ENCODE measurements around the gene CAMK2D.
A peak's percentile ranks its signal among the peaks of the same experiment; 100 is the strongest.

Gene CAMK2D

GRCh38 chr4:113762186-113763028, 869 bp upstream of the CAMK2D start:
- DNase-seq: peak; percentile 92

DNA sequence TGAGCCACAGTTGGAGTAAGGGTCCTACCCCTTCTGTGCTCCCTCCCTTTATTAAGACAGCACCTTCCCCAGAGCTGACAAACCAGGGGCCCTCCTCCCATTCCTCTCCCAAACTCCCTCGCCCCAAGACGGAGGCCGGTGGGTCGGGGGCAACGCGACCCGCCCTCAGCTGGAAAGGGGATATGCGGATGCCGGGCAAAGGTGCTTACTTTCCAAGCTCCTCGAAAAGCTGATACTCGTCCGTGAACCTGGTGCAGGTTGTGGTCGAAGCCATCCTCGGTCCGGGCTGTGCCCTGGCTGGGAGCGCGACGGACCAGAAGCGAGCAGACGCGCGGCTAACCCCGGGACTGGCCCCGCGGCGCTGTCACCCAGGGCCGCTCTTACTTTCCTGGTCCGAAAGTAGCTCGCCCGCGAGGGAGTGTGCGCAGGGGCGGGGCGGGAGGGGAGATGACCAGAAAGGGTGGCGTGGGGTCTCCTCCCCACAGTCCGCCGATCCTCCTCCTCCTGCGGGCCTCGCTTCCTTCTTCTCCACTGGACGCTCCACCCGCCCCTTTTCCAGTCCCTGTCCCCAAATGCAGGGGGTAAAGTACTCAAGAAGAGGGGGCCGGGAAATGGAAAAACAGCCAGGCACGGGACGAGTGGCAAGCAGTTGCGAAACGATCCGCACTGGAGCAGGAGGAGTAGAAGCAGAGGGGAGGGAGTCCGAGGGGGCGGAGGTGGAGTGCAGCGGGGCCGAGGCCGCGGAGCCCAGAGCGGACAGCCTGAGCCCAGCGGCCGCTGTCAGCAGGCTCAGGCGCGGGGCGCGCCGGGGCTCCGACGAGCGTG, 531 bp downstream of the CAMK2D start:
- DNase-seq: no peak

- no peak for DNase-seq
Observed at GRCh38 chr4:113760094-113760794, 1.3 kb downstream of the CAMK2D start.

DNA sequence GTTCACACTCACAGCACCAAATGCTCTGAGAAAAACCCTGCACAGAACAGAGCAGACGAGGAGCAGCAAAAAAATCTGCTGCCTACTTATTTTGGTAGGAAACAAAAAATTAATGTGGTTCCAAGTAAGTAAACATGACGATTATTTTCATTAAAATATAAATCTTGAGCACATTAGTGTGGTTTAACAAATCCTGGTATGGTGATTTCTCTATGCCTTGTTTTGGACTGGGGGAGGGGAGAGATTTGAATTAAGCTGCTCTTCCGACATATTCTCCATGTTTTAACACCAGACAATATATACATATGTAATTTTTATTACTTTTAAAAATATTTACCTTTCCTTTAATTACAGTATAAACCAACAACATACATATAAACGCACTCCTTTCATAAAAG, 1.8 kb downstream of the CAMK2D start:
- no peak for DNase-seq

DNA sequence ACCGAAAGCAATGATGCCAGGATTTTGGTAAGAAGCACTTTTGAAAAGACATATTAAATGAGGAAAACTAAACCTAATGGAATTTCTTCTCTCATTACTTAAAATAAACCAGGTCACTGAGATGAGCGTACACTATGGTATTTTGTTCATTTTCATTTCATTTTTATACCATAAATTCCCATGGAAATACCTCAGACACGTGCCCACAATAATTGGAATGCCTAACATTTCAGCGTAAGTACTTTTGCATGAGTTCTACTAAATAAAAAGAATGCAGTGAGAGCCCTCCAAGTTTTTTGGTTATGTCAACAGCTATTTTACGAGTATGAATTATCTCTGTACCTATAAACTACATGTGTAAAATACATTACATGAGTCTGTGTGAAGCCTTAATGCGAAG, 3.2 kb downstream of the CAMK2D start:
- DNase-seq: no peak

- no peak for DNase-seq
Observed at GRCh38 chr4:113757486-113757885, 4.1 kb downstream of the CAMK2D start.

DNA sequence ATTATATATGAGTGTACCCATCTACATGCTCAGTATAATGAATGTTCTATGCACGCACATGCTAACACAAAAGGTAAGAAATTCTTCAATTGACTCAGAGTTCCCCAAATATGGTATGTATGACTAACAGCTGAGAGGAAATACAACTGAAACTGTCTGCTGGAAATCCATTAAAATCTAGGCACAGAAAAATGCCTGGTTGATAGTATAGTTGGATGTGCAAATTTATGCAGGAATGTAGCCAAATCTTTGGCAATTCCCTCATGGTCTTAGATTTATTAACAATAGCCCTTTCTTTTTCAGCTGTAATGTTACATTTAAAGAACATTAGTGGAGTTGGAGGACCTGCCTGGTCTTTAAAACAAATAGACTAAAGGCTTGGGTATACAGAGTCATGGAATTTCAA, 5.5 kb downstream of the CAMK2D start:
- DNase-seq: no peak

DNA sequence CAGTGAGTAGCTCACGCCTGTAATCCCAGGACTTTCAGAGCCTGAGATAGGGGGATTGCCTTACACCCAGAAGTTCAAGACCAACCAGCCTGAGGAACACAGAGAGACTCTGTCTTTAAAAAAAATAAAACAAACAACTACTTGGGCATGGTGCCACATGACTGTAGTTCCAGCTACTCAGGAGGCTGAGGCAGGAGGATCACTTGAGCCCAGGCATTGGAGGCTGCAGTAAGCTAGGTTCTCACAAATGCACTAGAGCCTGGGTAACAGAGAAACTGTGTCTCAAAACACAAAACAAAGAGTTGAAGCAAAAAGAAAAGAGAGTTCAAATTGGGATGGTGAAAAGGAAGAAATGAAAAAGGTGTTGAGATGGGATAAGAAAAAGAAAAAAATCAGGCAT, 10.8 kb downstream of the CAMK2D start:
- DNase-seq: no peak

DNA sequence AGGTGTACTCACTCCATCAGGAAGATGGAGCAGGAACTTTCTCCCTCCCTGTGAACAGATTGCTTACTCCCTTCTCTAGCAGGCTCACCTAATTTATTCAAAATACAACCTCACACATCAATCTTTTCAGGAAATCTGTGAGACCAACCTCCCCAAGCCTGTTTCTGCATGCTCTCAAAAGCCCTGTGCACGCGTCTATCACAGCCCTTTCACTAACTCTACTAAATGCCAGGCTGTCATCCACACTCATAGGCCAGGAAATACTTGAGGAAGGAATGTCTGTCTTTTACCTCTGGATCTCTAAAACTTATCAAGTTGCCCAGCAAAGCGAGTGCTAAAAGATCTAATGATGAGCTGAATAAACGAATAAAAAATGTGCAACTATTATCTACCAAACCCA, 11.2 kb downstream of the CAMK2D start:
- no peak for DNase-seq

DNA sequence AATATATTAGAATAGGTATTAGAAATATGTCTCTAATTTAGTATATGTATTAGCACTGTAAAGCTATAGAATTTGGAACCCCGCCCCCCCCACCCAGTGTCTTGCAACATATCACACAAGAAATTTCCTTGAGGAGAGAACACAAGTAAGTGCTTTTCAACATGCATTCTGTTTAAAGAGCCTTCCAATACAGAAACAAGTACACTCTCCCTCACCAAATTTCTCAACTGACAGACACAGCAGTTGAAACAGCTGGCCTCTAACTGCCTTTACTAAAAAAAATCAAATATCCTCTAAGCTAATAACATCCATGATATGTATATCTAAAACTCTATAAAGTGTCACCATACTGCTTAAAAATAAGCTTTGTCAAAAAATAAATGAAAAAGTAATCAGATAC, 12.4 kb downstream of the CAMK2D start:
- no peak for DNase-seq

DNA sequence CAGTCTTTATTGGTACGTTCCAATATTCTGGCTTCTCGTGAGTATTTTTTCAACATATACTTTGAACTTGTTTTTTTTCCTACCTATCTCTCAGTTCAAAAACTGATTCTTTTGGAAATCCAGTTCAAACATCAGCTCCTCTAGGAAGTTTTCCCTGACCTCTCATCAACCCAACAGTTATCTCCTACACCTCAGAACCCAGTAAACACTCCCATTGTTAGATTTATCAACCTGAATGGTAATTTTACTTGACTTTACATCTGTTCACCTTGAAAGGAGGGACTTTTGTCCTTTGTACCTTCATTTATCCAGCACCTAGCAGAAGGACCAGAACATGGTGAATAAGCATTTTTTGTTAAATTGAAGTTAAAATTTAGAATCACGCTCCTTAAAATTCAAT, 13.6 kb downstream of the CAMK2D start:
- no peak for DNase-seq

DNA sequence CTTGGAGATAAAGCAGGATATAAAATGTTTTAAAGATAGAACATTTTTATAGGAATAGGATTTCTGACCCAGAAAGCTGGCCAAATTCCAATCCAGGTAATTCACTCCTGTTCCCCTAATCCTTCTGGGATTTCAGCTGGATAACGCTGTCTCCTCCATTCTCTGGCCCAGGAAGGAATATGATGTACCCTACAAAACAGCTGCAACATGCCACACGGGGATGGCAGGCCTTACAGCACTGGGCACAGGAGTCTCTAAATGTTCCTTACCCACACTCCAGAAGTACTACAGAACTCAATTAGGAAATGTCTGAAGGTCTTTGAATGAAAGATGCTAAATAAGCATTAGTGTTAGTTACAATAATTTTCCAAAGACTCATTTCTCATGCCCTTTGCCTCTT, 15.8 kb downstream of the CAMK2D start:
- no peak for DNase-seq

GRCh38 chr4:113744667-113745240, 16.8 kb downstream of the CAMK2D start:
- no peak for DNase-seq

- no peak for DNase-seq
Observed at GRCh38 chr4:113743690-113744089, 17.8 kb downstream of the CAMK2D start.

GRCh38 chr4:113742643-113743042, 18.9 kb downstream of the CAMK2D start:
- DNase-seq: no peak

- DNase-seq: no peak
Observed at GRCh38 chr4:113741956-113742355, 19.6 kb downstream of the CAMK2D start.

- no peak for DNase-seq
Observed at GRCh38 chr4:113740857-113741379, 20.6 kb downstream of the CAMK2D start.

- DNase-seq: no peak
Observed at GRCh38 chr4:113739197-113739596, 22.3 kb downstream of the CAMK2D start.

GRCh38 chr4:113738251-113738650, 23.3 kb downstream of the CAMK2D start:
- DNase-seq: no peak

DNA sequence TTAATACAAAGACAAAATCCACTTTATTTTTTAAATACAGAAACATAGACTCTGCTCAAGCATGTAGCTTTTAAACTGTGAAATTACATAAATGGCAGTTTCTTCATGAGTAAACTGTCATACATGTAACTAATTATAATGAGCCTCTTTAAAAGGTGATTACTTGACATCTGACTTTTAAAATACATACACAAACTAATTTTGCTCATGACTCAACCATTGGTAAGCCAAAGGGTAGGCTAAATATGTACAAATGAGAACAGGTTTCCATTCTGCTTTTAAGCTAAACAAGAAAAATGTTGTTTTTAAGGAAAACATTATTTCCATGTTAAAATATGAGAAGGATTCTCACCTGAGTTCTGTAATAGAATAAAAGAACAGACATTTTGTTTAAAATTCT, 27.9 kb downstream of the CAMK2D start:
- no peak for DNase-seq

DNA sequence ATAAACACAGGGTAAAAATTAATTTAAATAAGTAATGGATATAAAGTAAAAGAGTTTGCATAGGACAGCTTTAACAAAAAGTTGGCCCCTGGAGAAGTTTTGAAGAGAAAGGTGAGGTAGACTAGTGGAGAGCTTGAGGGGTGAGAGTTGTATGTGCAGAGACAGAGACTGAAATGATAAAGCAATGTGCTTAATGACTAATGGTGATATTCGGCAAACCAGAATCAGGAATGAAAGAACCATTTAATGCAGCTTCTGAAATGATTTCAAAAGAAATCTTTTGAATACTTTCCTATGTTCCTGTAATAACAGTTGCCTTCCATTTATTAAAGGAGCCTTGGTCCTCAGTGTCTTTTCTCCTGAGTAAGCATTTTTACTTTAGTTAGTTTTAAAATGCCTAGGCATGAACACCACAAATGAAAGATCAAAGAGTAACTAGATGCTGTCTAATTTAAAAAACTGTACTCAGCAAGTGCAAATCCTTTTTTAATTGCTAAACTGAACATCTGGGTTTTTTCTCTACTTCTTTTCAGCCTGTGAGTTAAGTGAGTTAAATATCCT, 28.5 kb downstream of the CAMK2D start:
- no peak for DNase-seq

GRCh38 chr4:113730467-113731216, 30.9 kb downstream of the CAMK2D start:
- DNase-seq: no peak

All from hematopoietic multipotent progenitor cell treated with erythropoietin and hydrocortisone succinate and interleukin-3 and kit ligand, for 8 days (in vitro differentiated cells).